Endothelial cell of umbilical vein (primary cell): ENCODE data around the gene SFSWAP. TPM values are rescaled to one million over a fixed set of nuclear protein-coding genes. Genes with fewer than 3 reads are reported as not detected.

Source experiments
- BruUV-seq: library from RNA; stranded (reverse); fragments of 400-500 nt; replicated peaks from 2 replicates; lab custom pipeline; 2021; lab: Mats Ljungman, UMichigan
- CTCF ChIA-PET: fragments of 300-600, 350-600 bp; sonication (Branson Sonifier 250); formaldehyde crosslinking; loops from one replicate; lab custom pipeline; 2021; ENCODE audit warnings: antibody characterized with exemption, inconsistent platforms; lab: Charles Lee
- POLR2A ChIA-PET: fragments of 300-600, 350-600 bp; sonication (Branson Sonifier 250); formaldehyde crosslinking; loops from one replicate; lab custom pipeline; 2021; ENCODE audit warnings: antibody characterized with exemption, inconsistent platforms; lab: Charles Lee
- DNase-seq: peaks from one replicate; pipeline ENCODE4 v3.0.0-alpha.2; 2011; ENCODE audit warnings: low read depth, low spot score
- FAIRE-seq: peaks from 2 replicates; lab custom pipeline; 2011; peaks lifted over from hg19 to GRCh38; lab: Jason Lieb, UNC
- H2AFZ ChIP-seq: 2 replicates; pipeline ENCODE4 v1.6.0; 2012; ENCODE audit warnings: low read depth, low read length, control low read depth, inconsistent platforms
- H3K27ac ChIP-seq: 2 replicates; pipeline ENCODE4 v1.5.1; 2011; ENCODE audit warnings: low read depth, mild to moderate bottlenecking, control low read depth, low read length, moderate library complexity; ENCODE audit not compliant: insufficient read depth
- H3K27me3 ChIP-seq, 2 experiments: 2 replicates each; pipeline versions ENCODE4 v1.6.0 to v1.6.1; 2011; ENCODE audit warnings: low read length in 2 of 2, mixed read lengths in 1 of 2; ENCODE audit not compliant: control insufficient read depth in 2 of 2, insufficient read depth in 2 of 2
- H3K36me3 ChIP-seq, 2 experiments: 2 replicates in 1 of 2; 3 replicates in 1 of 2; pipeline ENCODE4 v1.5.1; 2011; ENCODE audit warnings: low read length in 2 of 2, mild to moderate bottlenecking in 1 of 2, moderate library complexity in 1 of 2; ENCODE audit not compliant: control insufficient read depth in 2 of 2, insufficient read depth in 2 of 2; ENCODE audit errors: extremely low read depth in 1 of 2
- H3K4me1 ChIP-seq: 3 replicates; pipeline ENCODE4 v1.5.1; 2011; ENCODE audit warnings: mild to moderate bottlenecking, low read length; ENCODE audit not compliant: control insufficient read depth, insufficient read depth; ENCODE audit errors: extremely low read depth
- H3K4me2 ChIP-seq: 2 replicates; pipeline ENCODE4 v1.6.1; 2011; ENCODE audit warnings: low read length, control low read depth, mixed read lengths; ENCODE audit not compliant: insufficient read depth
- H3K4me3 ChIP-seq, 3 experiments: fragments of 200-600 bp in 1 of 3; sonication (generic), shearing (Covaris generic) in 1 of 3; replicated peaks in 1 of 3; 2 replicates each; pipeline ENCODE4 v1.5.1; 2011 to 2016; ENCODE audit warnings: control low read depth in 3 of 3, low read length in 3 of 3, mild to moderate bottlenecking in 2 of 3, inconsistent platforms in 1 of 3, low read depth in 1 of 3, moderate library complexity in 1 of 3; ENCODE audit not compliant: insufficient read depth in 1 of 3
- H3K79me2 ChIP-seq: 2 replicates; pipeline ENCODE4 v1.6.0; 2012; ENCODE audit warnings: low read length, inconsistent platforms; ENCODE audit not compliant: control insufficient read depth, insufficient read depth
- H3K9ac ChIP-seq: replicated peaks from 2 replicates; pipeline ENCODE3; 2011; ENCODE audit warnings: low read length, control low read depth; ENCODE audit not compliant: insufficient read depth; ENCODE audit errors: extremely low read depth
- H3K9me1 ChIP-seq: replicated peaks from 3 replicates; pipeline ENCODE4 v1.6.0; 2011; ENCODE audit warnings: mild to moderate bottlenecking, low read length; ENCODE audit not compliant: control insufficient read depth, insufficient read depth; ENCODE audit errors: extremely low read depth
- H3K9me3 ChIP-seq: replicated peaks from 2 replicates; pipeline ENCODE4 v1.5.1; 2012; ENCODE audit warnings: low read length, inconsistent platforms; ENCODE audit not compliant: control insufficient read depth, insufficient read depth
- H4K20me1 ChIP-seq: replicated peaks from 2 replicates; pipeline ENCODE3; 2011; ENCODE audit warnings: mild to moderate bottlenecking, low read length; ENCODE audit not compliant: control insufficient read depth, insufficient read depth; ENCODE audit errors: extremely low read depth
- CTCF ChIP-seq, 2 donors: IDR thresholded peaks; 1 replicate in 1 of 2; 2 replicates in 1 of 2; pipeline ENCODE4 v1.5.1; 2011; ENCODE audit warnings: low read length in 2 of 2, mild to moderate bottlenecking in 2 of 2, moderate library complexity in 2 of 2, control low read depth in 1 of 2, inconsistent platforms in 1 of 2, low read depth in 1 of 2; ENCODE audit not compliant: insufficient read depth in 1 of 2; ENCODE audit errors: extremely low read depth in 1 of 2
- EZH2 ChIP-seq: IDR thresholded peaks from 2 replicates; pipeline ENCODE4 v1.6.1; 2012; ENCODE audit warnings: borderline replicate concordance, low read depth, mild to moderate bottlenecking, moderate library complexity, low read length, inconsistent platforms; ENCODE audit not compliant: severe bottlenecking
- FOS ChIP-seq: IDR thresholded peaks from 2 replicates; pipeline ENCODE4 v1.6.1; 2011; ENCODE audit warnings: mild to moderate bottlenecking, low read length, moderate library complexity, borderline replicate concordance; ENCODE audit not compliant: insufficient read depth
- GATA2 ChIP-seq: IDR thresholded peaks from 2 replicates; pipeline ENCODE4 v1.7.0; 2011; ENCODE audit warnings: low read depth, mild to moderate bottlenecking, moderate library complexity, mixed read lengths, low read length; ENCODE audit not compliant: insufficient read length, insufficient read depth
- JUN ChIP-seq: IDR thresholded peaks from 2 replicates; pipeline ENCODE4 v1.6.1; 2011; ENCODE audit warnings: borderline replicate concordance, low read depth; ENCODE audit not compliant: insufficient read length, insufficient read depth
- MAX ChIP-seq: IDR thresholded peaks from 2 replicates; pipeline ENCODE4 v1.6.1; 2011; ENCODE audit not compliant: insufficient read depth, insufficient read length
- MYC ChIP-seq: IDR thresholded peaks from one replicate; pipeline ENCODE4 v1.6.1; 2011; ENCODE audit warnings: mild to moderate bottlenecking, low read depth, low read length
- POLR2A ChIP-seq: IDR thresholded peaks from 2 replicates; pipeline ENCODE4 v1.6.1; 2012; ENCODE audit warnings: low read depth, mild to moderate bottlenecking, control low read depth, low read length
- POLR2AphosphoS5 ChIP-seq: IDR thresholded peaks from 2 replicates; pipeline ENCODE4 v1.6.1; 2012; ENCODE audit warnings: low read depth, mild to moderate bottlenecking, control low read depth, low read length, moderate library complexity; ENCODE audit not compliant: insufficient read depth
- dilution Hi-C: fragments of 300-500 bp; cut with MboI; formaldehyde crosslinking; loops from one replicate; pipeline ENCODE4 v1.15.0; 2019; ENCODE audit warnings: low sequenced_read_pairs; ENCODE audit not compliant: extremely low pct_ligation_motif_present
- intact Hi-C: fragments of 100-400 bp; cut with micrococcal nuclease; formaldehyde crosslinking; loops from one replicate; pipeline ENCODE4 v1.10.0; 2022
- polyA plus RNA-seq, 4 experiments: library from polyadenylated mRNA; depleted of rRNA in 3 of 4; stranded (reverse) in 3 of 4; unstranded in 1 of 4; fragments of >200 nt; gene quantifications; 2 replicates each; pipeline versions ENCODE4 v1.2.1 to v1.2.3, GENCODE V29; 2011 to 2012; ENCODE audit warnings: missing spikeins in 1 of 4
- total RNA-seq: library from RNA; stranded (reverse); gene quantifications from 2 replicates; pipeline ENCODE4 v1.2.3, GENCODE V29; 2021

Gene SFSWAP
- total and polyA plus RNA-seq, 2 donors (not counting 3 experiments of a cell fraction or from before 2014, with no cell fraction given): 38.1 to 53.3 TPM

GRCh38 chr12:131759176-131759575, 48.3 kb downstream of the SFSWAP start:
- no peak for FAIRE-seq
- ChIA-PET POLR2A (no interaction called here), CTCF (interaction anchor here (1.5 kb wide), 1 partner anchor 14 kb away, joined by 4 read pairs; no protein-coding TSS in a partner anchor)
- DNase-seq: no peak
- Histone ChIP-seq H3K27me3 (no peaks in the 10 kb centered on the region), H3K4me3 (no peak overlapping the region), H3K36me3 (peaks cover 13 to 25% of the 10 kb centered on the region in 2 experiments), H3K4me2 (no peak overlapping the region), H3K9me1 (no peaks in the 10 kb centered on the region), H3K9me3 (no peaks in the 10 kb centered on the region), H2AFZ (no peak overlapping the region), H3K79me2 (no peaks in the 10 kb centered on the region), H4K20me1 (no peaks in the 10 kb centered on the region), H3K27ac (no peak overlapping the region), H3K9ac (no peak overlapping the region), H3K4me1 (no peaks in the 10 kb centered on the region)
- no peak for TF ChIP-seq POLR2AphosphoS5
- no peak for TF ChIP-seq POLR2A
- TF ChIP-seq MYC: no peak
- TF ChIP-seq CTCF (IDR thresholded peaks at IDR 0.05; ENCODE audit: extremely low read depth in 1 of 2, insufficient read depth in 1 of 2, low read depth in 1 of 2, low read length in 2 of 2): no peak
- no peak for TF ChIP-seq EZH2
- no peak for TF ChIP-seq FOS
- no peak for TF ChIP-seq JUN
- no peak for TF ChIP-seq GATA2
- TF ChIP-seq MAX: no peak
- no TSS peak for BruUV-seq
- intact Hi-C loops (no loop called here), dilution Hi-C loops (no loop called here)
